Midbrain (tissue), 1 donor: ENCODE measurements around the gene SYNC.
A peak's percentile ranks its signal among the peaks of the same experiment; 100 is the strongest.
"Not testable (repeated sequence)": the region's sequence is repeated elsewhere in the genome, so short reads cannot be mapped to it uniquely, and the experiment has no call there.

Experiments used
- DNase-seq: peaks from one replicate; lab custom pipeline; 2025; lab: John Stamatoyannopoulos, UW

SYNC gene

GRCh38 chr1:32693455-32694174 is 9.0 kb downstream of the SYNC start:
- no peak for DNase-seq

DNA sequence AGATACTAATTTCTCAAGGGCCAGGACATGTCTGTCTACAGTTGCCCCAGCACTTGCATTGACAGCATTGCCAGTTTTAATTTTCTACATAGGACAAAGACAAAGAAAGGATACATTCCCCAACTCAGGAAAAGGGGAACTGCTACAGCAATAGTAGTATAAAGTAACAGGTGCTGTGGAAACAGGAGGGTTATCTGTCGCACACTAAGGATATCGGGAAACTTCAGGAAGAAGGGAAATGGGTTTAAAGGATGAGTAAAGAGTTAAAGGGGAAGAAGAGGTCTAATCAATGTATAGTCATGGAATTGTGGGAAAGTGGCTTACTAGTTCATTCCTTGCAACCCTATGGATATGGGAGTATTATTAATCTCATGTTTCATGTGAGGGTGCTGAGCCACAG is 16.2 kb downstream of the SYNC start:
- no peak for DNase-seq

GRCh38 chr1:32685498-32685897 is 17.1 kb downstream of the SYNC start:
- no peak for DNase-seq

DNA sequence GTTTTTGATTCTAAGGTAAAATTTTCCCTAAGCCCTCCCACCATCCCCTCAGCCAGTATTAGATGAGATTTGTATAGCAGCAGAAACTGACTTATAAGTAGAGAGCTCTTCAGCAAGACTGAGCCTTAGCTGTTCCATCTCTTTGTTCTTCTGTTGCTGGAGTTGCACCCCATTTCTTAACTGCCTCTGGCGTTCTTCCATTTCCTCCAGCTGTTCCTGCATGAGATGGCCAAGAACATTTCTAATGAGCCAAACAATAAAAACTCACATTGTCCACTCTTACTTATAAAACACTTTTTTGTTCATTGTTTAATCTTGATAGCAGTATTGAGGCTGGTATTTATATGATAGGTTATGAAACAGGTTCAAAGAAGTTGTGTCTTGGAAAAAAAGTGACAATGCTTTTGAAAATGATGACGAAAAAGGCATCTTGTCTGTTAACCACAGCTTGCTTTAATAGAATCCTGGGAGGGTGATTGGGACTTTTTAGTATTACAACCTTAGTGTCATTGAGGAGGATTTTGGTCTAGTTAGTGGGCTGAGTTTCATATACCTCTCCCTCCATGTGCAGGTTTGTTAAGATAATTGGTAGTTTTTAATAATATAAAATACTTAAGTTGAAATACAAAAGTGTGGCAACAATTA is 18.3 kb downstream of the SYNC start:
- no peak for DNase-seq

DNA sequence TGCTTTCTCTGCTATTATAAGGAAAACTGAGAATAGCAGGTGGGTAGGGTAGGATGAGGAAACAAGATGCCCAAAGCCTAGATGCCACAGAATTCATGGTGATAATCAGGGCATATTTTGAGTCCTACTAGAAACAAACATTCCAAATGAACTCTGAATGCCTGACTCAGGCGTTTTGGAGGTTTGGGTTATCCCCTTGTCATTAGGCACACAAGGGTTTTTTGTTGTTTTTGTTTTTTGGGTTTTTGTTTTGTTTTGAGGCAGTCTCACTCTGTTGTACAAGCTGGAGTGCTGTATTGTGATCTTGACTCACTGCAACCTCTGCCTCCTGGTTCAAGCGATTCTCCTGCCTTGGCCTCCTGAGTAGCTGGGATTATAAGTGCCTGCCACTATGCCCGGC is 19.2 kb downstream of the SYNC start:
- DNase-seq, result no peak

GRCh38 chr1:32681999-32682398 is 20.6 kb downstream of the SYNC start:
- DNase-seq, result no peak

- DNase-seq, result peak; percentile 51
Measured at GRCh38 chr1:32681509-32681908, 21.1 kb downstream of the SYNC start.

DNA sequence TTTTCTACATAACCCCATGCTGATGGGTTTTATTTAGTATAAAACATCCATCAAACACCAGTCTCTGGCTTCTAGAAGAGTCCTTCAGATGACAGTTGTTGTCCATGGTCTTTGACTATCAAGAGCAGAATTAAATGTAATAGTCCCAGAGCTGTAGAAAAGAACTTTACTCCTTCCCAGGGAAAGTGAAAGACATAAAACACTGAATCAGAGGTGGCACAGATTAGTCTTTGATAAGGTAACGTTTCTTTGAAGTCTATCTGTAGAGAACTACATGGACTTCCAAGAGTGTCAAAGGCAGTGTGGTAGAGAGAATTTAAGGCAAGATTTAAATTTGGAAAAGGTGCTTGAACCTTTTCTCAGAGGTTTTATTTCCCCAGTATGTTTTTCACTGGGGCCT is 21.9 kb downstream of the SYNC start:
- no peak for DNase-seq

GRCh38 chr1:32679993-32680392 is 22.6 kb downstream of the SYNC start:
- not testable (repeated sequence) for DNase-seq

DNA sequence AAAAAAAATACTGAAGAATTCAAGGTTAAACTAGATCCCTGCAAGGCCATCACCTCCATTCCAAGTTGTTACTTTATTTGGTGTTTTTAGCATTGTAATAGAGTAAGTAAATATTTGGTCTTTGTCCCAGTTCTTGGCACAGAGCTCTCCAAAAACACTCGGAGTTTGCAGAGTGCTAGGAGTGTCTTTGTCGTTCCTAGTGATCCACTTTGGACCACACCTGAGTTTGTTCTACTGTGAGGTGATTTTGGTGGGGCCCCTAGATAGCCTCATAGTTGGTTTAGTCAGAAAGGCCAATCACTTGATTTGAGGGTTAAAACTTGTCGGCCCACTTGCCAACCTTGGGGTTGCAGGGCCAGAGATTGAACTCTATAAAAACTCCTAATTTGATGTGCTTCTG is 25.6 kb downstream of the SYNC start:
- DNase-seq, result no peak

- DNase-seq, result not testable (repeated sequence)
Measured at GRCh38 chr1:32668716-32669115, 33.9 kb downstream of the SYNC start.

DNA sequence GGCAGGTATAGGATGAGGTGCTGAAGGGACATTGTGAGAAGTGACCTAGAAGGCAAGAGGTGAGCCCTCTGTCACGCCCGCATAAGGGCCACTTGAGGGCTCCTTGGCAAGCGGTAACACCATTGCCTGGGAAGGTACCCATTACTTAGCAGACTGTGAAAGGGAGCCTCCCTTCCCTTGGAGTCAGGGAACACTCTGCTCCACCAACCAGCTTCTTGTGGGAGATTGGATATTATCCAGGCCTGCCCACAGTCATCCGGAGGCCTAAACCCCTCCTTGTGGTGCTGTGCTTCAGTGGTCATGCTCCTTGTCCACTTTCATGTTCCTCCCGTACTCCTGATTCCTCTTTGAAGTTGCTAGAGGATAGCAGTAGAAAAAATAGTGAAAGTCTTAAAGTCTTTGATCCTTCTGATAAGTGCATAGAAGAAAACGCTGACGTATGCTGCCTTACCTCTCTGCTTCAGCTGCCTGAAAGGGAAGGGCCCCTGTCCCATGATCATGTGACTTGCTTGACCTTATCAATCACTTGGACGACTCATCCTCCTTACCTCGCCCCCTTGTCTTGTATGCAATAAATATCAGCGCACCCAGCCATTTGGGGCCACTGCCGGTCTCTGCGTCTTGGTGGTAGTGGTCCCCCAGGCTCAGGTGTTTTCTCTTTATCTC is 35.5 kb downstream of the SYNC start:
- DNase-seq, result no peak

- DNase-seq, result no peak
Measured at GRCh38 chr1:32665915-32666314, 36.7 kb downstream of the SYNC start.

DNA sequence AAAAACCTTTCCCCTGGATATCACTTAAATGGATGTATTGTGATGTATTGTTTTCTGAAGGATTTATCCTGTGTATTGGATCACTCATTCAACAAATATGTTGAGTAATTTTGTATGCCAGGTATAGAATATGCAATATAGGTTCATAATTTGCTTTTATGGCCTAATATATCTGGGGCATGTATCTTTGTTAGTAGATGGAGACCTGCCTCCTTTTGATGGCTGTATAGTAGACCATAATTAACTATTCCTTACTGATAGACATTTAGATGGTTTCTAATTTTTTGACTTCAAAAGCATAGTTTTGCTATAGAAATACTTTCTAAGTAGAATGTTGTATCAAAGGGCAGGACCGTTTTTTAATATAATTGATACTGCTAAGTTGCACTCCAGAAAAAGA is 43.0 kb downstream of the SYNC start:
- no peak for DNase-seq

- no peak for DNase-seq
Measured at GRCh38 chr1:32652244-32652962, 50.2 kb downstream of the SYNC start.

GRCh38 chr1:32651461-32652073 is 51.0 kb downstream of the SYNC start:
- DNase-seq, result no peak

- DNase-seq, result peak; percentile 98
Measured at GRCh38 chr1:32650752-32651460, 51.7 kb downstream of the SYNC start, which contains the start of gene RBBP4. RBBP4 (plus strand) TSS chr1:32651208; CDS start chr1:32651307, 99 bp downstream.

GRCh38 chr1:32650248-32650751 is 52.3 kb downstream of the SYNC start, which contains the start of gene ZBTB8OS:
ZBTB8OS (minus strand) TSS chr1:32650550; CDS start chr1:32650529, 21 bp downstream.
- DNase-seq, result peak; percentile 94

DNA sequence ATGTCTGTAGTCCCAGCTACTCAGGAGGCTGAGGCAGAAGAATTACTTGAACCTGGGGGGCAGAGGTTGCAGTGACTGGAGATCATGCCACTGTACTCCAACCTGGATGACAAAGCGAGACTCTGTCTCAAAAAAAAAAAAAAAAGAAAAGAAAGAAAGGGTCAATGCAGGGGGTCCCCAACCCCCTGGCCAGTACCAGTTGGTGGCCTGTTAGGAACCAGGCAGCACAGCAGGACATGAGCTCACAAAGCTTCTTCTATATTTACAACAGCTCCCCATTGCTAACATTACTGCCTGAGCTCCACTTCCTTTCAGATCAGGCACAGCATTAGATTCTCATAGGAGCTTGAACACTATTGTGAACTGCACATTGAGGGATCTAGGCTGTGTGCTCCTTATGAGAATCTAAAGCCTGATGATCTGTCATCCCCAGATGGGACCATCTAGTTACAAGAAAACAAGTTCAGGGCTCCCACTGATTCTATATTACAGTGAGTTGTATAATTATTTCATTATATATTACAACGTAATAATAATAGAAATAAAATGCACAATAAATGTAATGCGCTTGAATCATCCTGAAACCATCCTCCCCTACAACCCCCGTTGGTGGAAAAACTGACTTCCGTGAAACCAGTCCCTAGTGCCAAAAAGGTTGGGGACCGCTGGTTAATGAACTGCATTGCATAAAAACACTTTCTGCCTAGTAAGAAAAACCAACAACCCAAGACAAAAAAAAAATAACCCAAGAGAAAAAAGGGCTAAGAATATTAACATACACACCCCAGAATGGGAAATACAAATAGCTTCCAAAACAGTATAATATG is 55.0 kb downstream of the SYNC start:
- DNase-seq, result no peak

DNA sequence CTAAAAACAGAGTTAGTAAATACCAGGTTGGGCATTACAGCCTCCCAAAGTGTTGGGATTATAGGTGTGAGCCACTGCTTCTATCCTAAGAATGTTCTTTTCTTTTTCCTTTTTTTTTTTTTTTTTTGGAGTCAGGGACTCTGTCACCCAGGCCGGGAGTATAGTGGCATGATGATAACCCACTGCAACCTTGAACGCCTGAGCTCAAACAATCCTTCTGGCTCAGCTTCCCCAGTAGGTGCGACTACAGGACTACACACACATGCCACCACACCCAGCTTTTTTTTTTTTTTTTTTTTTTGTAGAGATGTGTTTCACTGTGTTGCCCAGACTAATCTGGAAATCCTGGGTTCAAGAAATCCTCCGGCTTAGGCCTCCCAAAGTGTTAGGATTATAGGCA is 58.1 kb downstream of the SYNC start:
- no peak for DNase-seq
